ENCODE data around the gene BHLHE41. TPM values are rescaled to one million over a fixed set of nuclear protein-coding genes. Genes with fewer than 3 reads are reported as not detected.

The BHLHE41 gene
- total and polyA plus RNA-seq, 9 of the 15 experiments (the other 6 are each of a cell fraction or from before 2014, with no cell fraction given): not detected

DNA sequence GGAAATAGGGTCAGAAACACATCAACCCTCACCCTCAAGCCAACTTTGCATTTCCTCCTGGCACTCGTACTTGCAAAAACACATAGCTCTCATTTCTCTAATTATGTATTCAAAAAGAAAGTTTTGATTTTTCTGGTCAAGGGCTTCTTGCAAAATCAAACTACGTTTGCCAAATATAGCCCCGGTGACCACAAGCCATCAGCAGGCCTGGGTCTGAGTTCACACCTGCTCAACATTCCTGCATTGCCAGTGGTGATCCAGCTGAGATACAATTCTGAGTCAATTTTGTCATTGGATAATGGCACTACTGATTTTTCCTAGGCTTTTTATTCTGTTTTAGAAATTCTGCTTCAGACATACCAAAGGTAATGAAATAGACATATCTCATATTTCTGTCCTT, 10.7 kb upstream of the BHLHE41 start (continued):
- TF ChIP-seq, protein P1, sequence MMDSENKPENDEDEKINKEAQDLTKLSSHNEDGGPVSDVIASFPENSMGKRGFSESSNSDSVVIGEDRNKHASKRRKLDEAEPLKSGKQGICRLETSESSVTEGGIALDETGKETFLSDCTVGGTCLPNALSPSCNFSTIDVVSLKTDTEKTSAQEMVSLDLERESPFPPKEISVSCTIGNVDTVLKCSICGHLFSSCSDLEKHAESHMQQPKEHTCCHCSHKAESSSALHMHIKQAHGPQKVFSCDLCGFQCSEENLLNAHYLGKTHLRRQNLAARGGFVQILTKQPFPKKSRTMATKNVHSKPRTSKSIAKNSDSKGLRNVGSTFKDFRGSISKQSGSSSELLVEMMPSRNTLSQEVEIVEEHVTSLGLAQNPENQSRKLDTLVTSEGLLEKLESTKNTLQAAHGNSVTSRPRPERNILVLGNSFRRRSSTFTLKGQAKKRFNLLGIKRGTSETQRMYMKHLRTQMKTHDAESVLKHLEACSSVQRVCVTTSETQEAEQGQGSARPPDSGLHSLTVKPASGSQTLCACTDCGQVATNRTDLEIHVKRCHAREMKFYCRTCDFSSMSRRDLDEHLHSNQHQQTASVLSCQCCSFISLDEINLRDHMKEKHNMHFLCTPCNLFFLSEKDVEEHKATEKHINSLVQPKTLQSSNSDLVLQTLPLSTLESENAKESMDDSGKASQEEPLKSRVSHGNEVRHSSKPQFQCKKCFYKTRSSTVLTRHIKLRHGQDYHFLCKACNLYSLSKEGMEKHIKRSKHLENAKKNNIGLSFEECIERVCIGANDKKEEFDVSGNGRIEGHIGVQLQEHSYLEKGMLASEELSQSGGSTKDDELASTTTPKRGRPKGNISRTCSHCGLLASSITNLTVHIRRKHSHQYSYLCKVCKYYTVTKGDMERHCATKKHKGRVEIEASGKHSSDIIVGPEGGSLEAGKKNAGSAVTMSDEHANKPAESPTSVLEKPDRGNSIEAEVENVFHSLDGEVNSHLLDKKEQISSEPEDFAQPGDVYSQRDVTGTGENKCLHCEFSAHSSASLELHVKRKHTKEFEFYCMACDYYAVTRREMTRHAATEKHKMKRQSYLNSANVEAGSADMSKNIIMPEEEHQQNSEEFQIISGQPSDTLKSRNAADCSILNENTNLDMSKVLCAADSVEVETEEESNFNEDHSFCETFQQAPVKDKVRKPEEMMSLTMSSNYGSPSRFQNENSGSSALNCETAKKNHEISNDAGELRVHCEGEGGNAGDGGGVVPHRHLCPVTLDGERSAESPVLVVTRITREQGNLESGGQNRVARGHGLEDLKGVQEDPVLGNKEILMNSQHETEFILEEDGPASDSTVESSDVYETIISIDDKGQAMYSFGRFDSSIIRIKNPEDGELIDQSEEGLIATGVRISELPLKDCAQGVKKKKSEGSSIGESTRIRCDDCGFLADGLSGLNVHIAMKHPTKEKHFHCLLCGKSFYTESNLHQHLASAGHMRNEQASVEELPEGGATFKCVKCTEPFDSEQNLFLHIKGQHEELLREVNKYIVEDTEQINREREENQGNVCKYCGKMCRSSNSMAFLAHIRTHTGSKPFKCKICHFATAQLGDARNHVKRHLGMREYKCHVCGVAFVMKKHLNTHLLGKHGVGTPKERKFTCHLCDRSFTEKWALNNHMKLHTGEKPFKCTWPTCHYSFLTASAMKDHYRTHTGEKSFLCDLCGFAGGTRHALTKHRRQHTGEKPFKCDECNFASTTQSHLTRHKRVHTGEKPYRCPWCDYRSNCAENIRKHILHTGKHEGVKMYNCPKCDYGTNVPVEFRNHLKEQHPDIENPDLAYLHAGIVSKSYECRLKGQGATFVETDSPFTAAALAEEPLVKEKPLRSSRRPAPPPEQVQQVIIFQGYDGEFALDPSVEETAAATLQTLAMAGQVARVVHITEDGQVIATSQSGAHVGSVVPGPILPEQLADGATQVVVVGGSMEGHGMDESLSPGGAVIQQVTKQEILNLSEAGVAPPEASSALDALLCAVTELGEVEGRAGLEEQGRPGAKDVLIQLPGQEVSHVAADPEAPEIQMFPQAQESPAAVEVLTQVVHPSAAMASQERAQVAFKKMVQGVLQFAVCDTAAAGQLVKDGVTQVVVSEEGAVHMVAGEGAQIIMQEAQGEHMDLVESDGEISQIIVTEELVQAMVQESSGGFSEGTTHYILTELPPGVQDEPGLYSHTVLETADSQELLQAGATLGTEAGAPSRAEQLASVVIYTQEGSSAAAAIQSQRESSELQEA (IDR thresholded peaks at IDR 0.05; ENCODE audit: low read depth): no peak
- TF ChIP-seq SP2 (IDR thresholded peaks at IDR 0.05; ENCODE audit: extremely low read depth, low read depth, low read length, poor library complexity, severe bottlenecking): no peak
- TF ChIP-seq SP1 (CRISPR knock-in tag; IDR thresholded peaks at IDR 0.05): no peak
- no peak for TF ChIP-seq NFYB (IDR thresholded peaks at IDR 0.05; ENCODE audit: extremely low read depth, insufficient read length)
- no peak for TF ChIP-seq THAP7 (CRISPR knock-in tag; IDR thresholded peaks at IDR 0.05)
- no peak for TF ChIP-seq ZNF696 (CRISPR knock-in tag; conservative IDR thresholded peaks at IDR 0.05)

Measured in K562 (cell line).